GM19025 (cell line): ENCODE results near the gene CREB5.
"Not testable (repeated sequence)": the region's sequence is repeated elsewhere in the genome, so short reads cannot be mapped to it uniquely, and the experiment has no call there.

ENCODE experiments used
- ATAC-seq: cut with Tn5 transposase; IDR thresholded peaks from one replicate; pipeline ENCODE4 v1.9.1; 2021; ENCODE audit warnings: mild to moderate bottlenecking, low read depth, moderate library complexity; ENCODE audit not compliant: unreplicated experiment

The CREB5 gene

GRCh38 chr7:28754447-28754846 is 342.1 kb downstream of the CREB5 start:
- ATAC-seq = no peak

GRCh38 chr7:28755255-28755654 is 342.9 kb downstream of the CREB5 start:
- ATAC-seq = no peak

GRCh38 chr7:28758186-28758585 is 345.9 kb downstream of the CREB5 start:
- ATAC-seq = no peak

DNA sequence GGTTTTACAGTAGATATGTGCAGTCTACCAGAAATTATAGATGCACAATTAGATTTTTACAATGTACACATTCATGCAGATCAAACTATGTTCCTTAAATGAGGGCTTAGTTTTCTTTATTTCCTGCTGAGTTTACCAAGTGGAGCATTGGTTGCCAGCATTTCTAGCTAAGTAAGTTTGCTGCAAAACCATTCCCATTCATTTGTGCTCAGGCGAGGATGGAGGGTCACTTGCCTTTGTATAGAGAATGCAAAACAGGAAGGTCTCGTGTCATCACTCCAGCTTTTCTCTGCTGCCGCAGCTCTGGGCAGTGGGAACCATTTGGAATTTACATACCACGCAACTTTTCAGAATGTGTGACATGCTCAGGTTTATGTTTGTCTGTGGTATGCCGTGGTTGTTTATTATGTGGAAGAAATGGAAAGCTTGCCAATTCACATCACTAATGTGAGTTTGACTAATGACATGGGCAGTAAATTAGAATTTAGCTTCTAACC is 347.2 kb downstream of the CREB5 start:
- no peak for ATAC-seq

GRCh38 chr7:28761505-28761904 is 349.2 kb downstream of the CREB5 start:
- no peak for ATAC-seq

DNA sequence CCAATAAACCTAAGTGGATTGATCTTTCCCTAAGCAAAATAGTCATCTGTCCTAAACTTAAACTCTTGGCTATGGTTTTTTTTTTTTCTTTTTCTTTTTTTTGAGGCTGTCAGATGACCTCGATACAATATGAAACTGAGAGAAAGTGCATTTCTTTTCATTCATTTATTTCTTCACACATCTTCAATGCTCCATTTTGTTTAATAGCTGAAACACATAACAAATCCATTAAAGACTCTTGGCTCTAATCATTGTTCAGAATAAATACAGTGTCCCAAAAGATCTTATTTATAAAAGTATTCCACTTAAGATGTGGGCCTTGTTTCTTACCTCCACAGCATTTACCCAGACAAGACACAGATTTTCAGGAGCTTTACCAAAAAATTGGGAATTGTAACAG is 350.3 kb downstream of the CREB5 start:
- no peak for ATAC-seq

DNA sequence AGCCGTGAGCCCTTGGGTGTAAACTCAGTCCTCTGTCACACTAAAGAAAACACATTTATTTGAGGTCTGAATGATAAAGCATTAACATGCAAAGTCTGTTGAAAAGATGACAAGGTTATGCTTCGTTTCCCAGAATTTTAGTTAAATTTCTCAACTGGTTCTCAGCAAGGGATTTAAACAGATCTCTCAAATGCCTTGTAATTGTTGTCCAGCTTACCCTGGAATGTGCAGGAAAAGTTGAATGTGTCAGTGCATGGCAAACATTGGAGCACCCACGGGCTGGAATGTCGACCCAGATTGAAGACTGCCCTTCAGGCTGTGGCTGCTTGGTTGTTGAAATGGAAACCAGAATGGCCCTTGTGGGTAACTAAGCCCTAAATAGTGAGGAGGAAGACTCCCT is 354.0 kb downstream of the CREB5 start:
- ATAC-seq = no peak

- ATAC-seq = no peak
Measured at GRCh38 chr7:28767356-28767755, 355.0 kb downstream of the CREB5 start.

GRCh38 chr7:28768577-28769147 is 356.3 kb downstream of the CREB5 start:
- ATAC-seq = no peak

DNA sequence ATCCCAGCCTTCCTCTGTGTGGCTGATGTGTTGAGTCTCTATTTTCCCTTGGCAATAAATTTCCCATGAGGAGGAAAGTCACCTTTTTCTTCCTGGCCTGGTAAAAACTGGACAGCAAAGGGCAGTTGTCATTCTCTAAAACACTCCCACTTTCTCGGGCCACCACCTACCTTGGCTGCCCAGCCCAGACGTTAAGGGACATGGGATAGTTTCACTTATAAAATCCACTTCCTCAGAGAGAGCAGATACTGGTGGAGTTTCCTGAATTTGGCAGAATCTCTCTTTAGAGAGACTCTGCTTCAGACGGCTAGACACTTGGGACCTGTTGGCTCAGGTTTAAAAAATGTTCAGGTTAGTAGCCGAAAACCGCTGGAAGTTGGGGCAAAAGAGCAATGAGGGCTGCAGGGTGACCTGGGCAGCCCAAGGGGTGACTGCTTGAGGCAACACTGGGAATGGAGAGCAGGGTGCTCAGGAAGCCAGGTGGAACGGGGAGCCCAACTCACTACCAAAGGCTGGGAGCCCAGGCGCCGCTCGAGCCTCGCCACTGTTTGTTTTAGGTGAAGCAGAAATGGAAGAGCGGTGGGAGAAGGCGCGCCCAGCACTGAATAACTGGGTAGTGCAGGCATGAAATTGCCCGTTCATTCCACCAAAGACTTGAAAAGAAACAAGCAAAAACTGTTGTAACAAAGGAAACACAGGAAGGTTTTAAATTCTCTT is 359.7 kb downstream of the CREB5 start:
- ATAC-seq = no peak

DNA sequence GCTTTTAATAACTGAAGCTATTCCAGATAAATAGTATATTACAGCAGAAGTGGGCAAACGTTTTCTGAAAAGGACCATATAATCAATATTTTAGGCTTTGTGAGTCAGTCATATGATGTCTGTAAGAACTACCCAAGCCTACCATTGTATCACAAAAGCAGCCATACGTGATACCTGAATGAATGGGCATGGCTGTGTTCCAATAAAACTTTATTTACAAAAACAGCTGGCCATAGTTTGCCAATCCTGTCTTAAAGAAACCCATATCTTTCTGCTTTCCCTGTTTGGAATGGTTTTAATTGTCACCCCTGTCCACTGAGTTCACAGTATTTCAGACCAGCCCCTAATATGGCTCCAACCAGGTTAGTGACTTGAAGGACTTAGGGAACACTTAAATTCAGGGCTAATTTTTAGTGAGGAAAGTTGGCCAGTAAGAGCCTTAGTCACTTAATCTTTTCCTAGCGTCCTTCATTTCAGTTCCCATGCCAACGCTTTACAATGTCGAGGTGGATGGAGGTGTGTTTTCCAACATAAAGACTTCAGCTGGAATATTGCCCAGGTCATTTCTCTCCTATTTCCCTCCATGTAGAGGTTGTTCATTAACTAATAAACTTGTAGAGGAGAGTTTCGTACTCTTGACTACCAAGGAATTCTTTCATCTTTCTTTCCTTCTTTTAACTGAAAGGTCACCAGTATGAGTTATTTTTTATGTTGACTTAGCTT is 361.3 kb downstream of the CREB5 start:
- ATAC-seq = no peak

DNA sequence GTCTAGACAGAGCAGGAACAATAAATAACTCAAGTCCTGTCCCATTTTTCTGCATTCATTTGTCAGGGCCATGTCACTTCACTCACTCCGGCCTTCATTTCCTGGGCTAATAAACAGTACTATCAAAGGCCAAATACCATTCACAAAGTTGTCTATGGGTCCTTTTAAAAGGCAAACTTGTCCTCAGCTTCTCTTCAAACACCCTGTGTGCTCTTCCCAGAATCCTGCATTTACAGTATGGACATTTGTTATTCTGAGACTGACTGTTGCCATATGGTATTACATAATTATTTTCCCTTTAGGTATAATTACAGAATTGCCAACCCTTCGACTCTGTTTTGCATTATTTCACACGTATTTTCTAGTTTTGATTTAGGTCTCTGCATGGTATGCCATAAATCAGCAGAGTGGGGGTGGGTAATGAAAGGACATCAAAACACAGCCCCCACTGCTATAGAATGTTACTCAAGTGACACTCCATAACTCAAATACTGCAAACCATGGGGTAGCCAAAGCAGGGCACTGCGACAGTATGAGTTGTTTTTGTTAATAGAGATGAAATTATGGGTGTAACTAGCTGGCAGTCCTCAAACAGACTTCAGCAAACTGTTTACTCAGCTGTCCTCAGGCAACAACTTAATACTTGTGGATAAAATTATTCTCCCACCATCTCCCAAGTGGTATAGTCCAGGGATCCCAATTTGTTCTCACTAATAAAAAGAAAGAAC is 362.1 kb downstream of the CREB5 start:
- no peak for ATAC-seq

GRCh38 chr7:28776463-28777157 is 364.3 kb downstream of the CREB5 start:
- no peak for ATAC-seq

DNA sequence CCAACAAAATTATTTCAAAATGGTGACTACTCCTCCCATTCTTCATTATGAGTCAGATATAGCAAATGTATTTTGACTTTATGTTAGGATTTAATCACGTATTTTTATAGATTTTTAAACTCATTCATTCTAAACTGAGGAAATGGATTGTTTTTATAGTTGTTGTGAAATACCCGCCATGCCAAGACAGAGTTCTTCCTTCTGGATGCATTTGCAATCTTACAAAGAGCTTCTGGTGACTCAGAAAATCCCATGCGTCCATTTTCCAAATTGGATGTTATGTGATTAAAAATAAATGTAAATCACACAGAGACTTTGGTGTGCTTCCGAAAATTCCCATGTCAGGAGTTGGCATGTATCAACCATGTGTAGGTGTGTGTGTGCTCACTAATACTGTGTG is 366.5 kb downstream of the CREB5 start:
- ATAC-seq = no peak

GRCh38 chr7:28779954-28780353 is 367.6 kb downstream of the CREB5 start:
- ATAC-seq = no peak

GRCh38 chr7:28782362-28782761 is 370.0 kb downstream of the CREB5 start:
- ATAC-seq = no peak

DNA sequence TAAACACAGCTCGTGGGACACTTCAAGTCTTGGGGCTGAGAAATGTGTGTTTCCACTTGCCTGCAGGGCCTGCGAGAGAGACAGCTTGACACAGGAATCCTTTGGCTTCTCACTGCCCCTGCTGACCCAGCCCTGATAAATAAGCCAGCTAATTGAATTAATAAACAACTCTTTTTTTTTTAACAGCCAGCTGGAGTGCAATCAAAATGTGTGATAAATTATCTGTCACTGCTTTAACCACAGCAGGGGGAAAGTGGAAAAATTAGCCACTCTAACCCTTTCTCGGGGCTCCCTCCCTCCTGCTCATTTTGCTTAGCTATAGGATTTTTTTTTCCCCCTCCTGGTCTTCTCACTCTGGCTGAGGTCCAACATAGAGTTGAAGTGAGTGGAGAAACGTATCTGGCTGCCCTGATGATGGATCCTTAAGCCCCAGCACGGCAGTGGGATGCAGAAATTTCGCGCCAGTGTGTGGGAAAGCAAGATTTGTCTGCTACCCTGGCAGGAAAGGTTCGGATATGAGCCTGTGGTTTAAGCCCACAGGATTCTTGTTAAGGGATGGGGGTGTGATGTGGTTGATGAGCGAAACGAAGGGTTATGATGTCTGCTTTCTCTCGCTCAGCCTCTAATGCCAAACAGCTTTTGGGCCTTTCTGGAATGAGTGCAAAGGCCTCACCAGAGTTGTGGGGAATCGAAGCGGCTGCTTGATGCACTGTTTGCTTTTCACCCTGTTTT is 372.0 kb downstream of the CREB5 start:
- ATAC-seq = no peak

DNA sequence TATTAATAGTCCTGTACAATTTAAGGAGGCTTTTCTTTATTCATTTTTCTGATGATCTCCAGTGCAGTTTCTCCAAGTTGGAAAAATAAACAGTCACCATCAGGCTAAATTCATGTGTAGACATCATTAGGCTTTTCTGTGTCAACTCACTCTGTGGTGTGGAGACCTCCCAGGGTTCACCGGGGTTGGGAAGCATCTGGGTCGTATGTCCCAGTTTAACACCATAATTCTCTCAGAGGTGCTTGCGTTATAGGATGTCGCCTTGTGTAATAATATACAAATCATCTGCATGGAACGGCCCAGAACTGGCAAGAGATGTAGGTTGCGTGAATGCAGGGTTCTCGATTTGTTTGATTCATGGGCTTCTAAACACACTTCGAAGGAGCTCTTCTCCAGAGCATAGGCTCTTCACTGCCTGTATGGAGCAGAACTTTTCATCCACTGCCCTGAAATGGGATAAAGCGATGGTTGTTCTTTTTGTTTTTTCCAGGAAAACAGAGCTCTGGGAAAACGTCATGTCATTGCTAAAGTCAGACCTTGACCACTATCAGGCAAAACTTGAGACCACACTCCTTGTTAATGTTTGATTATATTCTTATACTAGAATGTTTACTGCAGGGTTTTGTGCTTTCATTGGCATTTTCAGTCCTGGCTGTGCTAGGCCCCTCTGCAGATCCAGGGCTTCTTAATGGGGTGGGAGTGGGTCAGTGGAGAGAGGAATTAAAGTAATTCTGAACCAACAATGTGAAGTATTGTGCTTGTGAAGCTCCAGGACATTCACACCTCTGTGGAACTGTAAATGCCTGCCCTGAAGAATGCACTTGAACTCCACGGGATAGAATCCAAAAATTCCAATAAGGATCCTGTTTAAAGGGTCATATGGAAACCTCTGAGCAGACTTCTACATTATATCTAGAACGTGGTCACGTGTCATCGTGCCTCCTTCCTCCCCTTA is 373.0 kb downstream of the CREB5 start:
- ATAC-seq = no peak

- ATAC-seq = not testable (repeated sequence)
Measured at GRCh38 chr7:28786156-28786555, 373.8 kb downstream of the CREB5 start.
